Rectal smooth muscle tissue (tissue), 1 donor: Measurements from ENCODE around the gene MGMT.

ENCODE experiments used
- H3K27ac ChIP-seq: one replicate; pipeline ENCODE4 v1.7.0; 2013; ENCODE audit warnings: low read depth, low read length, inconsistent platforms
- H3K27me3 ChIP-seq: one replicate; pipeline ENCODE4 v1.7.0; 2013; ENCODE audit warnings: low read length; ENCODE audit not compliant: control insufficient read depth, insufficient read depth
- H3K36me3 ChIP-seq: one replicate; pipeline ENCODE4 v1.7.0; 2013; ENCODE audit warnings: low read length; ENCODE audit not compliant: control insufficient read depth, insufficient read depth
- H3K4me1 ChIP-seq: one replicate; pipeline ENCODE4 v1.7.0; 2013; ENCODE audit warnings: low read length; ENCODE audit not compliant: control insufficient read depth, insufficient read depth
- H3K4me3 ChIP-seq: one replicate; pipeline ENCODE4 v1.7.0; 2013; ENCODE audit warnings: low read length
- H3K9ac ChIP-seq: one replicate; pipeline ENCODE4 v1.7.0; 2013; ENCODE audit warnings: low read length

The MGMT gene

DNA sequence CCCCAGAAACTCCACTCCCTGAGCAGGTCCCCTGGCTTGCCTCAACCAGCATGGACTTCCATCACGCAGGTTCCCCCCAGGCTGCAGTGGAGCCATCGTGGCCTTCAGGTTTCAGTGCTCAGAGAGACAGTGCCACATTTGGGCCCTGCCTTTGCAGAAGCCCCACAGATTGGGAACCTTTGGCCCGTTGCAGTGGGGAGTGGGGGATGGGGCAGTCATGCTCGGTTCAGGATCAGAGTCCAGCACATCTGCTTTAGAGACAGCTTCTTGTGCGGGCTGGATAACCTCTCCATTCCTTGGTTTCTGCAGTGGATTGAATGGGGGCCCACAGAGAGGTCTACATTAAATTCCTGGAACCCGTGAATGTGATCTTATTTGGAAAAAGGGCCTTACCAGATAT is 313.2 kb downstream of the MGMT start:
- H3K4me1 ChIP-seq, result no peaks in the 10 kb centered on the region
- H3K4me3 ChIP-seq, result no peak overlapping the region
- no peaks in the 10 kb centered on the region for H3K27me3 ChIP-seq
- no peak overlapping the region for H3K27ac ChIP-seq
- H3K9ac ChIP-seq, result no peak overlapping the region
- no peaks in the 10 kb centered on the region for H3K36me3 ChIP-seq

DNA sequence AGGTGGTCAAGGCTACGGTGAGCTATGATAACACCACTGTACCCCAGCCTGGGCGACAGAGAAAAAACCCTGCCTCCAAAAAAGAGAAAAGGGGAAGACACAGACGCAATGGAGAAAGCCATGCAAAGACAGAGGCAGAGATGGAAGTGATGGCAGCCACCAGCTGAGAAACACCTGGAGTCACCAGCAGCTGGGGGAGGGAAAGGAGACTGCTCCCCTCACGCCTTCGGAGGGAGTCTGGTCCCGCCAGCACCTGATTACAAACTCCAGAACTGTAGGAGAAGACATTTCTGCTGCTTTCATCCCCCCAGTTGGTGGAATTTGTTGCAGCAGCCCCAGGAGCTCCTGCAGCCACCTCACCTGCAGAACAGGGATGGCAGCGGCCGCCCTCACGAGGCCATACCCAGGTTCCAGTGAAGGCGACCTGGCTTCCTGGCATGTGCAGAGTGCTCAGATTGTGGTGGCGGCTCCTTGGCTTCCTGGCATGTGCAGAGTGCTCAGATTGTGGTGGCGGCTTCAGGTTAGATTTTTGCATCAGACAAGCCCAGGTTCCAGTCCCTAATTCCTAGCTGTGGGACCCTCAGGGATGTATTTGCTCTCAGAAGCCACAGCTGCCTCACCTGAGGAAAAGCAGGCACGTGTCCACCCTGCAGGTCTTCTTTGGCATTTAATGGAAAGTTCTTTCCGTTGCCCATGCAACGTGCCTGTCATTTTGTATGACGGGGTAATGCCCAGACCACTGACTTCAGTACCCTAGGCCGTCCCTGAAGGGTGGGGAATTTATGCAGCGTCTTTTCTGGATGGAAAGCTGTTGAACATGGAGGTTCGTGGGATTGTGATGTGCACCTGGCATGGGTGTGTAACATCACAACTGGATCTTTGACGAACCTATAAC is 314.1 kb downstream of the MGMT start:
- Histone ChIP-seq H3K27me3 (no peaks in the 10 kb centered on the region), H3K9ac (no peak overlapping the region)

DNA sequence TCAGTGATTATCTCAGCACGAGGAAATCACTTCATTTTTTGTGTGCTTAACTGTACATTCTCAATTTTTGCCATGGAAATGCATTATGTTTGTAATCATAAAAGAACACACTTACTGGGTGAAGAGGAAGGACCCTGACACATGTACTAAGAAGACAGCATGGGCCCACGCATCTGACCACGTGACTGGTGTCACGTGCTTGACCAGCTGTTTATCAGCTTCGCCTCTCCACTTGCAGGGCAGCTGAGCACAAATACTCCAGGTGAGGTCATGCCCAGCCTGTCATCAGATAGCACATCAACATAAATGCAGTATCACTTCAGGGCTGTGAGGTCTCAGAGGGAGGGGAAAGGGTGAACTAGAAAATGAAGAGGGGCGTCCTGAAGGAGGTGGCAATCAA is 317.2 kb downstream of the MGMT start:
- no peaks in the 10 kb centered on the region for H3K36me3 ChIP-seq
- H3K27ac ChIP-seq, result no peak overlapping the region
- H3K27me3 ChIP-seq, result no peaks in the 10 kb centered on the region
- no peak overlapping the region for H3K9ac ChIP-seq
- H3K4me1 ChIP-seq, result no peaks in the 10 kb centered on the region
- H3K4me3 ChIP-seq, result no peak overlapping the region

More for the DNA sequence above, 314.1 kb downstream of the MGMT start:
- H3K4me3 ChIP-seq, result no peak overlapping the region
- no peaks in the 10 kb centered on the region for H3K36me3 ChIP-seq
- H3K27ac ChIP-seq, result no peak overlapping the region
- no peaks in the 10 kb centered on the region for H3K4me1 ChIP-seq

DNA sequence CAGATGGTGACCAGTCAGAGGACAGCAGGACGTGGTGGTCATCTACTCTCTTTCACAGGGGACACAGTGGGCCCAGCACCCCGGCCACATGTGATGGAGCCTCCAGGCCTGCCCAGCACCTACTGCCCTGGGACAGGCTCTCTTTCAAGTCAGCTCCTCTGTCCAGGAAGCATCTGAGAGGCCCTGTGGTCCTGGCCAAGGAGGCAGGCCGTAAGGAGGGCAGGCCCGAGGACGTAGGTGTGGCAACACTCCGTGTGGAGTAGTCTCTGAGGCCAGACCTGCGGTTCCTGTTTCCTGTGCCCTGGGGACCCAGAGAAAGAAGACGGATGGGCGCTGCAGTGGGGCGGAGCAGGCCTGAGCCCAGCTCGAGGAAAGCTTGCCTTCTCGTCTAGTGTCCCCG is 317.9 kb downstream of the MGMT start:
- H3K36me3 ChIP-seq, result no peaks in the 10 kb centered on the region

DNA sequence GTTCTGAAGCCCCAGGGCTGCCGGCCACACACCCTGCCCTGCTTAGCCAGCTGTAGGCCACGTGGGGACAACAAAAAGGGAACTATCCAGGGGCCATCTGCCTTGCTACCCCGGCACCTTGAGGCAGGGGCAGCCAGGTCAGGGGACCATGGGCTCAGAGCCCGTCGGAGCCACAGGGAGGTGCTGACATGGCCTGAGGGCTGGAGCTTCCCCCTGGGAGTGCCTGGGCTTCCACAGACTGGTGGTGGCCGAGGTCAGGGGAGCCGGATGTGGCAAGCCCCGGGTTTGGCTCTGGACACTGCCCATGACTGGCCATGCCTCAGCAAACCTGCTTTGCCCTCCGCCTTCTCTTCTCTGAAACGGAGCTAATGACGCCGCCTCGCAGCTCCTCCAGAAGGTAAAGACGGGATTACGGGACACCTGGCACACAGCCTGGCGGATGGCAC is 318.5 kb downstream of the MGMT start:
- Histone ChIP-seq H3K27me3 (no peaks in the 10 kb centered on the region), H3K4me1 (no peaks in the 10 kb centered on the region), H3K27ac (no peak overlapping the region), H3K36me3 (no peaks in the 10 kb centered on the region), H3K9ac (no peak overlapping the region), H3K4me3 (no peak overlapping the region)

More for the DNA sequence above, 317.9 kb downstream of the MGMT start:
- no peak overlapping the region for H3K4me3 ChIP-seq
- no peaks in the 10 kb centered on the region for H3K4me1 ChIP-seq
- H3K27ac ChIP-seq, result no peak overlapping the region
- H3K27me3 ChIP-seq, result no peaks in the 10 kb centered on the region
- H3K9ac ChIP-seq, result no peak overlapping the region

DNA sequence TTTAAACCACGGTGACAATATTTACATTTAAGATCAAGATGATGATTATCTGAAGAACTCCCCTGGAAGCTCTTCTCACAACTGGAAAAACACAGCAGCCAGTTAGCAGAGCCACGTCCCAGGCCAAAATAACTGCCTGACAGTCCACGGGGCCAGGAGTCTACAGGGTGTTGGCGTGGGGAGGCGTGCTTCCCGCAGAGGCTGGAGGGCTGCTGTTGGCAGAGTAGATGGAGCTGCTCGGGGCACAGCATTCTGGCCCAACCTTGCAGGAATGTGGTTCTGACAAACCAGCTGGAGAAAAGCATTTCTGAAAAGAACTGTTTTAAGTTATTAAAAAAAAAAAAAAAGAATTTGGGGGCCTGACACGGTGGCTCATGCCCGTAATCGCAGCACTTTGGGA is 319.2 kb downstream of the MGMT start:
- Histone ChIP-seq H3K4me3 (no peak overlapping the region), H3K36me3 (no peaks in the 10 kb centered on the region), H3K27ac (no peak overlapping the region), H3K27me3 (no peaks in the 10 kb centered on the region), H3K4me1 (no peaks in the 10 kb centered on the region), H3K9ac (no peak overlapping the region)

DNA sequence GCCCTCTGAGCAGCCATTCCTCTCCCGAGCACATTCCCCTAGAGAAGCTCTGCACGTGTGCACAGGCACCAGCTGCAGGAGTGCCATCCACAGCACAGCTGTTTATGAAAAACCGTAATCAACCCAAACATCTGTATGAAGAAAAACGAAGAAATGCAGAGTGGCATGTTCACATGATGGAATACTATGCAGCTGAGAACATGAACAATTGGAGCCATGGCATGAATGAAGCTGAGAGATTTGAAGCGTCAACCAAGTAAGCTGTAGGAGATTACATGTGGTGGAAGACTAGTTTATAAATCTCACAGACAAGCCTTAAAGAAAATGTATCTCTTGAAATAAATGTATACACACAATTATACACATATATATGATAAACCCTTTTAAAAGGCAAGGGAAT is 320.5 kb downstream of the MGMT start:
- Histone ChIP-seq H3K9ac (no peak overlapping the region), H3K4me1 (no peaks in the 10 kb centered on the region), H3K36me3 (no peaks in the 10 kb centered on the region), H3K27ac (no peak overlapping the region), H3K4me3 (no peak overlapping the region), H3K27me3 (no peaks in the 10 kb centered on the region)

DNA sequence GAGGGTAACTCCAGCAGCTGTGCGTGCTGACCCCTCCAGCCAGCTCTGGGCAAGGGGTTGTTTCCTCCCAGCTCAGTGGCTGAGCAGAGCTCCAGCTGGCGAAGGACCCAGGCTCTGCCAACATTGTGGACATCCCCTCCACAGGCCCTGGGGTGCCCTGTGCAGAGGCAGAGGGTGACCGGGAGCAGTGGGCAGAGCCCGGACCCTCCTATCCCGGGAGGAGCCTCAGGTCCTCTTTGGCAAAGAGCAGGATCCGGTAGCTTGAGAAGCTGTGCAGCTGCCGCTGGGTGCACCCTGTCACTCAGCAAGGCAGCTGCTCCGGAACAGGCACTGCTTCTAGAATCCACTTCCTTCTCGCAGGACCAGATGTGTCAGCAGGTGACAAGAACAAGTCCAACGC is 321.2 kb downstream of the MGMT start:
- Histone ChIP-seq H3K9ac (no peak overlapping the region), H3K27me3 (no peaks in the 10 kb centered on the region), H3K4me3 (no peak overlapping the region), H3K27ac (no peak overlapping the region), H3K36me3 (no peaks in the 10 kb centered on the region), H3K4me1 (no peaks in the 10 kb centered on the region)

DNA sequence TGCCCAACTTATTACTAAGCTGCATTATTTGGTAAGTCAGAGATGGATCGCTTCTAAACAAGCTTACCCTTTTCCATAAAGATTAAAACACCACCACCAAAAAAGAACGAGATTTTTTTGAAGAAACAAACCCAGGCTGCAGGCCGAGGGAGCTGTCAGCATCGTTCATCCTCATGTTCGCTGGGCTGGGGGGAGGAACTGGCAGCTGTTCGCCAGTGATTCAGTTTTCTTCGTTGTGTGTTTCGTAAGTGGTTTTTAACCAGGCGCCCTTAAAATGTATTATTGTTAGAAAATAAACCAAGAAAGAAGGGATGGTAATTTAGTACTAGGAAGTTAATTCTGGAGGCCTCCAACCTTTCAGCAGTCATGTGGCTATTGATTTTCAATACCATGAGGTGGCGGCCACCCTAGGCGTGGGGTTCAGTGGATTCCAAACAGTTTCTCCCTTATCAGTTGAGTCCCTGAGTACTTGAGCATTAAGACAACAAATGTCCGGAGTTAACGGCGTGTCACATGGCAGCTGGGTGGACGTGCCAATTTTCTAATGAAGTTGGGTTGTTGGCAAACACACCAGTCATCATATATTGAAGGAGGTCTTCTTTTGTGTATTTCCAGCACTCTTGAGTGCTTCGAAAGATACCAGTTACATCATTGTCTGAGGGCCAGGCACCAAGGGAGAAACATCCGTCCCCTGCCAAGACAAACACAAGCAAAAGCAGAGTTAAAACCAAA is 323.8 kb downstream of the MGMT start:
- Histone ChIP-seq H3K36me3 (no peaks in the 10 kb centered on the region), H3K27me3 (no peaks in the 10 kb centered on the region), H3K9ac (no peak overlapping the region), H3K27ac (no peak overlapping the region), H3K4me3 (no peak overlapping the region), H3K4me1 (no peaks in the 10 kb centered on the region)

DNA sequence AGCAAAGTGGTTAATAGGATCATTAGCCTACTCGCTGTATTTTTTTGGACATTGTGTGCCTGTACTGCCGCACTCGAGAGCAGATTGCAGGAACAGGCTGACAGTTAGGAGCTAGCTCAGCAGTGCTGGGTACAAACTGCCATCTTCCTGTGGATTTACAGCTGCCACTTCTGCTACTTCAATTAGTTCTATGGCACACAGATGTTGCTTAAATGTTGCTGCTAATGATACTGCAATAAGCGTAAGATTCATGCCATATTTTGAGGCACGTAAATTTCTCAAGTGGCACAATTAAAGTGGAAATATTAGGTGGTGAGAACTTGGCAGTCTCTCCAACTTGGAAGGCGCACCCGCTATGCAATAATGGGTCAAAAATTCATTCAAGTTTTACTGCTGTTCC is 325.1 kb downstream of the MGMT start:
- no peaks in the 10 kb centered on the region for H3K36me3 ChIP-seq
- H3K4me3 ChIP-seq, result no peak overlapping the region
- no peak overlapping the region for H3K27ac ChIP-seq
- no peak overlapping the region for H3K9ac ChIP-seq
- no peaks in the 10 kb centered on the region for H3K4me1 ChIP-seq
- no peaks in the 10 kb centered on the region for H3K27me3 ChIP-seq

DNA sequence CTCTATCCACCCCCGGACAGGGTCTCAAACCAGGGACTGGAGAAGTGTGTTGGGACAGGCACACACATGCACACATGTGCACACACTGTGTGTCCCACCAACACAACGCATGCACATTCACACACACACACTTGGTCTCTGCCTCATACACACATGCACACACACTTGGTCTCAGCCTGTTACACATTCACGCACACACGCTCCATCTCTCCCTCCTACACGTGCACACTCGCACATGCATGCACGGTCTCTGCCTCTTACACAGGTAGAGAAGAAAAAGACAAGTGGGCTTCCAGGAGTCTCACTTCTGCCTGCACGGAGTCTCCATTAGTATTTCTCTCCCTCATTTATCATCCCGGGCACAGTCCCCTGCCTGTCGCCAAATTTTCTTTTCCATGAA is 325.8 kb downstream of the MGMT start:
- H3K27ac ChIP-seq, result no peak overlapping the region
- H3K9ac ChIP-seq, result no peak overlapping the region
- no peaks in the 10 kb centered on the region for H3K36me3 ChIP-seq
- no peaks in the 10 kb centered on the region for H3K4me1 ChIP-seq
- H3K4me3 ChIP-seq, result no peak overlapping the region
- H3K27me3 ChIP-seq, result no peaks in the 10 kb centered on the region

DNA sequence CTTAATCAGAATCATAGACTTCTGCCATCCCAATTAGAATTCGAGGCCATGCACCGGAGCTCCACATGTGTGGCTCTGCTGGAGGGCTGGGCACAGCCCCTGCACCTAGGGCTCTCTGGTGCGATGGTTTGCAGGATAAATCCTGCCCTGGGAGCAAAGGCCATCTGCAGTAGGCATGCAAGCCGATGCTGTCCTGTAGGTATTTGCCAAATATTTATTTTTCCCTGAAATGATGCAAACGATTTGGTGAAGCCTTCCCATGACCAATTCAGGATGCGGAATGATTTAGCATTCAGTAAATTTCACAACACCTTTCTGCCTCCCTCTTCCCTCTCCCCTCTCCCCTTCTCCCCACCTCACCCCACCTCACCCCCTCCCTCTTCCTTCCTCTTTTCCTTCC is 326.4 kb downstream of the MGMT start:
- no peaks in the 10 kb centered on the region for H3K27me3 ChIP-seq
- H3K9ac ChIP-seq, result no peak overlapping the region
- no peak overlapping the region for H3K27ac ChIP-seq
- no peak overlapping the region for H3K4me3 ChIP-seq
- no peaks in the 10 kb centered on the region for H3K4me1 ChIP-seq
- H3K36me3 ChIP-seq, result no peaks in the 10 kb centered on the region
